Measurements from ENCODE around the gene LRRC8B.

LRRC8B gene

DNA sequence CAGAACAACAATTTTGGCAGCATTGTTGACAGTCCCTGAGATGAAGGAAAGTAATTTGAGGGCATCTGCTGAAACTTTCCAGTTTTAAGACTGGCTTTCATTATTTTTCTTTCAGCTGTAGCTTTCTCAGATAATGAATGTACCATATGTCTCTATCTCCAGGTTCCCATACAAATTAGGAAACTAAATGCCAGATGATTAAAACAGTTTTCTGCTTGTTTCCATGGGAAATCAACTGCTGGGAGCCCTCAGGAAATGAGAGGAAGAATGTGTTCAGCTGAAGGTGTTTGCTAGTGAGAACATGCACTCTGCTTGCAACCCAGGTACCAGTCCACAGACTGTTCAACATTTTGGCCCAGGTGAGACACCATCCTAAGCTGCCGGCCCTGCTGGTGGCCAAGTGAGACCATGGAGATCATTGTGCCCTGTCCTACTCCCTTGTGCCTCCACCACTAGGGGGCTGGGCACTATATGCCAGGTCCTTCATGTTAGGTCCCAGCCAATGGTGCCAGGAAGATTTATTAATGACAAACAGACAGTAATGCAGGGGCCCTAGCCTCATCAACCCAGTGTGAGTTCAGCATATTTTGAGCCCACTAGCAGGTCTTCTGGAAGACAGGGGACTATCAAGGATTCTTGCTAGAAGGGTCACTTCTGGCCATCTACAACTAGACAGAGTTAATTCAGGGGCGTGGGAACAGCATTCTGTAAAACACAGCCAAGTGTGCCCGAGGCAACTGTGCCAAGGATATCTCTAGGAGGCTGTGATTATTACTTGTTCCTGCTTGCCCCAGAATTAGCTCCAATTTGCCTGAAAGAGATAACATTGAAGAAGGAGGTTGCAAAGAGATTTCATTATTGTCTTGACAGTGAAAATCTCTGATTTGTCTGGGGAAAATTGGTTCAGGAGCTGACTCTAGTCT lies 91.3 kb downstream of the LRRC8B start (continued):
- TF ChIP-seq PATZ1 (CRISPR knock-in tag; IDR thresholded peaks at IDR 0.05; ENCODE audit: borderline replicate concordance): no peak
- TF ChIP-seq, protein P1, sequence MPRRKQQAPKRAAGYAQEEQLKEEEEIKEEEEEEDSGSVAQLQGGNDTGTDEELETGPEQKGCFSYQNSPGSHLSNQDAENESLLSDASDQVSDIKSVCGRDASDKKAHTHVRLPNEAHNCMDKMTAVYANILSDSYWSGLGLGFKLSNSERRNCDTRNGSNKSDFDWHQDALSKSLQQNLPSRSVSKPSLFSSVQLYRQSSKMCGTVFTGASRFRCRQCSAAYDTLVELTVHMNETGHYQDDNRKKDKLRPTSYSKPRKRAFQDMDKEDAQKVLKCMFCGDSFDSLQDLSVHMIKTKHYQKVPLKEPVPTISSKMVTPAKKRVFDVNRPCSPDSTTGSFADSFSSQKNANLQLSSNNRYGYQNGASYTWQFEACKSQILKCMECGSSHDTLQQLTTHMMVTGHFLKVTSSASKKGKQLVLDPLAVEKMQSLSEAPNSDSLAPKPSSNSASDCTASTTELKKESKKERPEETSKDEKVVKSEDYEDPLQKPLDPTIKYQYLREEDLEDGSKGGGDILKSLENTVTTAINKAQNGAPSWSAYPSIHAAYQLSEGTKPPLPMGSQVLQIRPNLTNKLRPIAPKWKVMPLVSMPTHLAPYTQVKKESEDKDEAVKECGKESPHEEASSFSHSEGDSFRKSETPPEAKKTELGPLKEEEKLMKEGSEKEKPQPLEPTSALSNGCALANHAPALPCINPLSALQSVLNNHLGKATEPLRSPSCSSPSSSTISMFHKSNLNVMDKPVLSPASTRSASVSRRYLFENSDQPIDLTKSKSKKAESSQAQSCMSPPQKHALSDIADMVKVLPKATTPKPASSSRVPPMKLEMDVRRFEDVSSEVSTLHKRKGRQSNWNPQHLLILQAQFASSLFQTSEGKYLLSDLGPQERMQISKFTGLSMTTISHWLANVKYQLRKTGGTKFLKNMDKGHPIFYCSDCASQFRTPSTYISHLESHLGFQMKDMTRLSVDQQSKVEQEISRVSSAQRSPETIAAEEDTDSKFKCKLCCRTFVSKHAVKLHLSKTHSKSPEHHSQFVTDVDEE (CRISPR knock-in tag; IDR thresholded peaks at IDR 0.05): peak; percentile 76

DNA sequence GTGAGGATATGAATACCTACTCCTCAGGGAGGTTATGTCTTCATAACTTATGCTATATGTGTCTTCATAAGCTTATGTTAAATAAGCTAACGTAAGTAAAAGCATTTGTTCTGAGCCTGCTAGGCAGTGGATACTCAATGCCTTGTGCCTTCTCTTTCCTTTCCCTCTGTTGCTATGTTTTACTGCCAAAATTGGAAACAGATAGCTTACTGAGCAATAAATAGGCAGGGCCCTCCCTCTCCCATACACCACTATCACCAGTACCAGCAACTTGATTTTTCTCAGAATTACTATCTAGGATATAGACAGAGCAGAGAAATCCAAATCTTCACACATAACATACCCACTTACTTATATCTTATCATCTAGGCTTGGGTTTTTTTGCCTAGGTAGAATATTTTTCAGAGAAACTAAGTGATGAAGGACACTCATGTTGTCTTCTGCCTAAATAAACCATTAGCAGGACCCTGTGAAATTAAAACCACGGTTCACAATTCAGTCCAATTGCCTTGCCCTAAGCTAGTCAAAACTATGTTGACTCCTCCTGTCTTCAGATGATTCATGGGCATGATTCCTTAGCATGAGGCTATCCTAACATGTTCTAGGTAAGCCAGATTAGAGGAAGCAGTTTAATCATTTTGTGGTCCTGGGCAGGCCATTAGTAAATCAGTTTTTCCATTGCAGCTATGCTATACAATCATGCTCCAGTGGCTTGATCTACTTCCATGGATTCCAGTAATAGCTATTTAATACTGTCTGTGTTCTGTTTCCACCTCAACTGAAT lies 92.4 kb downstream of the LRRC8B start:
- TF ChIP-seq ZC3H10 (CRISPR knock-in tag; IDR thresholded peaks at IDR 0.05) (no peak), ZNF565 (CRISPR knock-in tag; conservative IDR thresholded peaks at IDR 0.05; ENCODE audit: low read depth) (no peak)
- no peak for ATAC-seq

- ATAC-seq: no peak
- TF ChIP-seq ISL1 (CRISPR knock-in tag; IDR thresholded peaks at IDR 0.05) (no peak), GLIS3 (CRISPR knock-in tag; IDR thresholded peaks at IDR 0.05) (no peak), ESRRG (CRISPR knock-in tag; IDR thresholded peaks at IDR 0.05) (no peak), TOX (CRISPR knock-in tag; IDR thresholded peaks at IDR 0.05; ENCODE audit: borderline replicate concordance) (no peak), ZNF565 (CRISPR knock-in tag; conservative IDR thresholded peaks at IDR 0.05; ENCODE audit: low read depth) (no peak), TCF4 (CRISPR knock-in tag; IDR thresholded peaks at IDR 0.05; ENCODE audit: borderline replicate concordance) (no peak), ARNTL (CRISPR knock-in tag; IDR thresholded peaks at IDR 0.05; ENCODE audit: borderline replicate concordance, low read depth) (no peak), BACH2 (CRISPR knock-in tag; IDR thresholded peaks at IDR 0.05; ENCODE audit: borderline replicate concordance) (no peak)
- TF ChIP-seq, protein P2, sequence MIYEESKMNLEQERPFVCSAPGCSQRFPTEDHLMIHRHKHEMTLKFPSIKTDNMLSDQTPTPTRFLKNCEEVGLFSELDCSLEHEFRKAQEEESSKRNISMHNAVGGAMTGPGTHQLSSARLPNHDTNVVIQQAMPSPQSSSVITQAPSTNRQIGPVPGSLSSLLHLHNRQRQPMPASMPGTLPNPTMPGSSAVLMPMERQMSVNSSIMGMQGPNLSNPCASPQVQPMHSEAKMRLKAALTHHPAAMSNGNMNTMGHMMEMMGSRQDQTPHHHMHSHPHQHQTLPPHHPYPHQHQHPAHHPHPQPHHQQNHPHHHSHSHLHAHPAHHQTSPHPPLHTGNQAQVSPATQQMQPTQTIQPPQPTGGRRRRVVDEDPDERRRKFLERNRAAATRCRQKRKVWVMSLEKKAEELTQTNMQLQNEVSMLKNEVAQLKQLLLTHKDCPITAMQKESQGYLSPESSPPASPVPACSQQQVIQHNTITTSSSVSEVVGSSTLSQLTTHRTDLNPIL (CRISPR knock-in tag; IDR thresholded peaks at IDR 0.05; ENCODE audit: low read depth): no peak
Observed at GRCh38 chr1:89620664-89621063, 96.0 kb downstream of the LRRC8B start.

DNA sequence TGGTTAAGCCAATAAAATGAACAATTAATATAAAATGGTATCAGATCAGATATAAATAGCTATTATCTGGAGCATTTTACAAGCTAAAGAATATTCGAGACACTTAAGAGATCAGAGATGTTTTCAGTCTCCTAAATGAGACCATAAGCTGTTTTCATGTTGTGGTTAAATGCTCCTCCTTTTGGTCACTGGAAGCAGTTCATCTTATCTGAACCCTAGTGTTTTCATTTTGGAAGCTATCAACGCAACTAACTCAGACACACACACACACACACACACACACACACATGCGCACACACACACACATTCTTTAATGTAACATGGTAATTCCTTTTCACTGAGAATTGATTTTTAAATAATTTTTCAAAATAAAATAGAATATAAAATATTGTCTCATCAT lies 98.3 kb downstream of the LRRC8B start:
- ATAC-seq: peak; percentile 49; the same call in 1 of the 3 replicates
- no peak for TF ChIP-seq TOX (CRISPR knock-in tag; IDR thresholded peaks at IDR 0.05; ENCODE audit: borderline replicate concordance)

DNA sequence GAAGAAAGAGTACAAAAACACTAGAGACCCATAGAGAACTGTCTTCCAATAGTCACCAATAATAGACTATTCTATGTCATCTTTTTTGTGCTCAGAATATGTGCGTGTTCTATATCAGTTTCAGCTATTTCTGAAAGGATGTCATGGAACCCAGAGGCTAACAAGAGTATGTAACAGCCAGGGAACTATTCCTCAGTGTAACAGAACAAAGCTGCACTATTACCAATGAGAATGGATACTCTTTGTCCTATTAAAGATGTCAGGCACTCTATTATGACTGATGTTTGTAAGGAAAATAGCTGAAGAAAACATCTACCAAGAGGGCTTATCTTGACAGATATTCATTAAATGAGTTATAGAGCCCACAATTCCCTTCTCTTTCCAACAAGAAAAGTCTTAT lies 99.7 kb downstream of the LRRC8B start:
- no peak for ATAC-seq
- TF ChIP-seq ZC3H10 (CRISPR knock-in tag; IDR thresholded peaks at IDR 0.05) (no peak), ZNF8 (CRISPR knock-in tag; IDR thresholded peaks at IDR 0.05) (no peak), BACH2 (CRISPR knock-in tag; IDR thresholded peaks at IDR 0.05; ENCODE audit: borderline replicate concordance) (no peak), ISL1 (CRISPR knock-in tag; IDR thresholded peaks at IDR 0.05) (no peak), ZNF565 (CRISPR knock-in tag; conservative IDR thresholded peaks at IDR 0.05; ENCODE audit: low read depth) (no peak), ZFP3 (CRISPR knock-in tag; IDR thresholded peaks at IDR 0.05) (no peak), CSRNP3 (CRISPR knock-in tag; IDR thresholded peaks at IDR 0.05) (no peak), ESRRG (CRISPR knock-in tag; IDR thresholded peaks at IDR 0.05) (no peak), OSR1 (CRISPR knock-in tag; IDR thresholded peaks at IDR 0.05) (no peak), CSDC2 (CRISPR knock-in tag; IDR thresholded peaks at IDR 0.05) (no peak), ZNF70 (CRISPR knock-in tag; IDR thresholded peaks at IDR 0.05) (no peak), PATZ1 (CRISPR knock-in tag; IDR thresholded peaks at IDR 0.05; ENCODE audit: borderline replicate concordance) (no peak), ZFP30 (CRISPR knock-in tag; IDR thresholded peaks at IDR 0.05) (no peak)
- TF ChIP-seq, protein P3, sequence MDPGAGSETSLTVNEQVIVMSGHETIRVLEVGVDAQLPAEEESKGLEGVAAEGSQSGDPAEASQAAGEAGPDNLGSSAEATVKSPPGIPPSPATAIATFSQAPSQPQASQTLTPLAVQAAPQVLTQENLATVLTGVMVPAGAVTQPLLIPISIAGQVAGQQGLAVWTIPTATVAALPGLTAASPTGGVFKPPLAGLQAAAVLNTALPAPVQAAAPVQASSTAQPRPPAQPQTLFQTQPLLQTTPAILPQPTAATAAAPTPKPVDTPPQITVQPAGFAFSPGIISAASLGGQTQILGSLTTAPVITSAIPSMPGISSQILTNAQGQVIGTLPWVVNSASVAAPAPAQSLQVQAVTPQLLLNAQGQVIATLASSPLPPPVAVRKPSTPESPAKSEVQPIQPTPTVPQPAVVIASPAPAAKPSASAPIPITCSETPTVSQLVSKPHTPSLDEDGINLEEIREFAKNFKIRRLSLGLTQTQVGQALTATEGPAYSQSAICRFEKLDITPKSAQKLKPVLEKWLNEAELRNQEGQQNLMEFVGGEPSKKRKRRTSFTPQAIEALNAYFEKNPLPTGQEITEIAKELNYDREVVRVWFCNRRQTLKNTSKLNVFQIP (CRISPR knock-in tag; IDR thresholded peaks at IDR 0.05; ENCODE audit: borderline replicate concordance, low read depth): no peak

All from SK-N-SH treated with all-trans-retinoic acid at 6 μM for 48 hours (cell line).